Vagina (tissue), 2 donors: ENCODE measurements around the gene BICD1.

Experiments
- POLR2A ChIP-seq, 2 donors: fragments of 450-650 bp; IDR thresholded peaks; one replicate each; pipeline ENCODE4 v1.6.1; 2017; ENCODE audit warnings: antibody characterized with exemption in 2 of 2, mild to moderate bottlenecking in 2 of 2, moderate library complexity in 2 of 2
- TF ChIP-seq, protein P1 (sequence below), 3 experiments: fragments of 450-650 bp in 2 of 3; fragments of 200-600 bp in 1 of 3; sonication (generic) in 1 of 3; IDR thresholded peaks; one replicate each; pipeline ENCODE4 v1.5.1; 2017 to 2019; ENCODE audit warnings: antibody characterized with exemption in 3 of 3, mild to moderate bottlenecking in 2 of 3, moderate library complexity in 2 of 3

DNA sequence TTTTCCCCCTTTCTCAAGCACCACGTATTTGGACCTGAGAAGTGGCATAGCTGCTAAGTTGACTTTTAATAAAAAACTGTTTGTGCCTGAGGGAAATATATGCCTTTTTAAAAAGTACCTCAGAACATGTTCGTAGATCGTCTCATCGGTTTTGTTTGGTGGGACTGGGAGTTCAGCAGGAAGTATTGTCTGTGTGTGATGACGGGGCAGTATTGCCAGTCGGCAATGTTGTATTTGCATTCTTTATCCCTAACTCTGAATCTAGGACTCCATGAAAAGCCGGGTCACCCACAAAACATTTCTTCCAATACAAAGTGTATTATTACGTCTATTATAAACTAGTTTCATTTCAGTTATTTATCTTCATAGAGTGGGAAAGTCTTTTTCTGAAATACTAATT lies 273.0 kb downstream of the BICD1 start:
- TF ChIP-seq, protein P1, sequence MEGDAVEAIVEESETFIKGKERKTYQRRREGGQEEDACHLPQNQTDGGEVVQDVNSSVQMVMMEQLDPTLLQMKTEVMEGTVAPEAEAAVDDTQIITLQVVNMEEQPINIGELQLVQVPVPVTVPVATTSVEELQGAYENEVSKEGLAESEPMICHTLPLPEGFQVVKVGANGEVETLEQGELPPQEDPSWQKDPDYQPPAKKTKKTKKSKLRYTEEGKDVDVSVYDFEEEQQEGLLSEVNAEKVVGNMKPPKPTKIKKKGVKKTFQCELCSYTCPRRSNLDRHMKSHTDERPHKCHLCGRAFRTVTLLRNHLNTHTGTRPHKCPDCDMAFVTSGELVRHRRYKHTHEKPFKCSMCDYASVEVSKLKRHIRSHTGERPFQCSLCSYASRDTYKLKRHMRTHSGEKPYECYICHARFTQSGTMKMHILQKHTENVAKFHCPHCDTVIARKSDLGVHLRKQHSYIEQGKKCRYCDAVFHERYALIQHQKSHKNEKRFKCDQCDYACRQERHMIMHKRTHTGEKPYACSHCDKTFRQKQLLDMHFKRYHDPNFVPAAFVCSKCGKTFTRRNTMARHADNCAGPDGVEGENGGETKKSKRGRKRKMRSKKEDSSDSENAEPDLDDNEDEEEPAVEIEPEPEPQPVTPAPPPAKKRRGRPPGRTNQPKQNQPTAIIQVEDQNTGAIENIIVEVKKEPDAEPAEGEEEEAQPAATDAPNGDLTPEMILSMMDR (IDR thresholded peaks at IDR 0.05), result no peak
- TF ChIP-seq POLR2A (IDR thresholded peaks at IDR 0.05), result no peak
